ENCODE results near the gene IL17D.

IL17D gene

GRCh38 chr13:20715330-20715712 lies 11.8 kb downstream of the IL17D start:
- Histone ChIP-seq H3K27ac (ENCODE audit: insufficient read depth in 1 of 2, low read depth in 1 of 2, low read length in 2 of 2, poor library complexity in 1 of 2, severe bottlenecking in 2 of 2) (no peak overlapping the region), H3K27me3 (replicated peaks in 2 of 5; ENCODE audit: control insufficient read depth in 4 of 5, insufficient read depth in 5 of 5, low read length in 4 of 5) (peaks cover 0 to 2% (median 0%) of the 10 kb centered on the region in 5 experiments), H3K4me1 (ENCODE audit: control extremely low read depth in 1 of 4, control insufficient read depth in 4 of 4, insufficient read depth in 4 of 4, low read length in 3 of 4) (peaks cover 0 to 13% (median 3%) of the 10 kb centered on the region in 4 experiments), H3K4me3 (ENCODE audit: control insufficient read depth in 1 of 7, extremely low read depth in 1 of 7, insufficient read depth in 4 of 7, low read depth in 2 of 7, low read length in 6 of 7) (no peak overlapping the region), H3K9me3 (ENCODE audit: control extremely low read depth in 1 of 5, control insufficient read depth in 4 of 5, insufficient read depth in 2 of 5, low read depth in 1 of 5, low read length in 4 of 5) (no peaks in the 10 kb centered on the region), H3K36me3 (ENCODE audit: control insufficient read depth in 4 of 4, insufficient read depth in 4 of 4, low read length in 3 of 4) (no peaks in the 10 kb centered on the region)
- POLR2A ChIA-PET, result no interaction called here
- 98% methylated on average over 5 of the region's 6 CpGs for WGBS (ENCODE audit: insufficient coverage)
- CTCF ChIA-PET, result interaction anchor here (0.8 to 2.3 kb wide), 7 partner anchors 10 to 225 kb away, joined by 3 to 11 read pairs (median 4); no protein-coding TSS in a partner anchor
- DNase-seq, result no peak

- peaks cover 0 to 17% (median 4%) of the 10 kb centered on the region in 5 experiments for H3K27me3 ChIP-seq (replicated peaks in 2 of 5; ENCODE audit: control insufficient read depth in 4 of 5, insufficient read depth in 5 of 5, low read length in 4 of 5)
- peaks cover 0 to 22% (median 10%) of the 10 kb centered on the region in 4 experiments for H3K4me1 ChIP-seq (ENCODE audit: control extremely low read depth in 1 of 4, control insufficient read depth in 4 of 4, insufficient read depth in 4 of 4, low read length in 3 of 4)
- no peaks in the 10 kb centered on the region for H3K36me3 ChIP-seq (ENCODE audit: control insufficient read depth in 4 of 4, insufficient read depth in 4 of 4, low read length in 3 of 4)
- H3K9me3 ChIP-seq (ENCODE audit: control extremely low read depth in 1 of 5, control insufficient read depth in 4 of 5, insufficient read depth in 2 of 5, low read depth in 1 of 5, low read length in 4 of 5), result peaks cover 0 to 2% (median 0%) of the 10 kb centered on the region in 5 experiments
- no peak overlapping the region for H3K4me3 ChIP-seq (ENCODE audit: control insufficient read depth in 1 of 7, extremely low read depth in 1 of 7, insufficient read depth in 4 of 7, low read depth in 2 of 7, low read length in 6 of 7)
- CTCF ChIA-PET, result interaction anchor here (0.6 to 1.2 kb wide), 2 partner anchors 112 to 230 kb away, joined by 3 read pairs; no protein-coding TSS in a partner anchor
- no peak for DNase-seq
- 97% methylated on average over 15 of the region's 15 CpGs for WGBS (ENCODE audit: insufficient coverage)
- POLR2A ChIA-PET, result no interaction called here
- H3K27ac ChIP-seq (ENCODE audit: insufficient read depth in 1 of 2, low read depth in 1 of 2, low read length in 2 of 2, poor library complexity in 1 of 2, severe bottlenecking in 2 of 2), result no peak overlapping the region
These were observed 13.5 kb downstream of the IL17D start for GRCh38 chr13:20716951-20717350.

GRCh38 chr13:20717581-20718542 lies 14.4 kb downstream of the IL17D start:
- H3K9me3 ChIP-seq (ENCODE audit: control extremely low read depth in 1 of 5, control insufficient read depth in 4 of 5, insufficient read depth in 2 of 5, low read depth in 1 of 5, low read length in 4 of 5), result peaks cover 0 to 2% (median 0%) of the 10 kb centered on the region in 5 experiments
- DNase-seq, result no peak
- peaks cover 0 to 23% (median 7%) of the 10 kb centered on the region in 5 experiments for H3K27me3 ChIP-seq (replicated peaks in 2 of 5; ENCODE audit: control insufficient read depth in 4 of 5, insufficient read depth in 5 of 5, low read length in 4 of 5)
- H3K27ac ChIP-seq (ENCODE audit: insufficient read depth in 1 of 2, low read depth in 1 of 2, low read length in 2 of 2, poor library complexity in 1 of 2, severe bottlenecking in 2 of 2), result no peak overlapping the region
- 93% methylated on average over 34 of the region's 44 CpGs for WGBS (ENCODE audit: insufficient coverage)
- H3K4me1 ChIP-seq (ENCODE audit: control extremely low read depth in 1 of 4, control insufficient read depth in 4 of 4, insufficient read depth in 4 of 4, low read length in 3 of 4), result peaks cover 0 to 26% (median 8%) of the 10 kb centered on the region in 4 experiments
- H3K36me3 ChIP-seq (ENCODE audit: control insufficient read depth in 4 of 4, insufficient read depth in 4 of 4, low read length in 3 of 4), result no peaks in the 10 kb centered on the region
- ChIA-PET CTCF (interaction anchor here (0.6 to 1.2 kb wide), 3 partner anchors 11 to 231 kb away, joined by 3 read pairs; no protein-coding TSS in a partner anchor), POLR2A (no interaction called here)
- H3K4me3 ChIP-seq (ENCODE audit: control insufficient read depth in 1 of 7, extremely low read depth in 1 of 7, insufficient read depth in 4 of 7, low read depth in 2 of 7, low read length in 6 of 7), result no peak overlapping the region

GRCh38 chr13:20718958-20719566 lies 15.6 kb downstream of the IL17D start:
- ChIA-PET CTCF (no interaction called here), POLR2A (no interaction called here)
- DNase-seq, result no peak
- Histone ChIP-seq H3K9me3 (ENCODE audit: control extremely low read depth in 1 of 5, control insufficient read depth in 4 of 5, insufficient read depth in 2 of 5, low read depth in 1 of 5, low read length in 4 of 5) (peaks cover 0 to 2% (median 0%) of the 10 kb centered on the region in 5 experiments), H3K4me3 (ENCODE audit: control insufficient read depth in 1 of 7, extremely low read depth in 1 of 7, insufficient read depth in 4 of 7, low read depth in 2 of 7, low read length in 6 of 7) (no peak overlapping the region), H3K4me1 (ENCODE audit: control extremely low read depth in 1 of 4, control insufficient read depth in 4 of 4, insufficient read depth in 4 of 4, low read length in 3 of 4) (peaks cover 0 to 25% (median 8%) of the 10 kb centered on the region in 4 experiments), H3K36me3 (ENCODE audit: control insufficient read depth in 4 of 4, insufficient read depth in 4 of 4, low read length in 3 of 4) (no peaks in the 10 kb centered on the region), H3K27me3 (replicated peaks in 2 of 5; ENCODE audit: control insufficient read depth in 4 of 5, insufficient read depth in 5 of 5, low read length in 4 of 5) (peaks cover 0 to 23% (median 7%) of the 10 kb centered on the region in 5 experiments), H3K27ac (ENCODE audit: insufficient read depth in 1 of 2, low read depth in 1 of 2, low read length in 2 of 2, poor library complexity in 1 of 2, severe bottlenecking in 2 of 2) (no peak overlapping the region)
- 91% methylated on average over 11 of the region's 12 CpGs for WGBS (ENCODE audit: insufficient coverage)

- Histone ChIP-seq H3K4me3 (ENCODE audit: control insufficient read depth in 1 of 7, extremely low read depth in 1 of 7, insufficient read depth in 4 of 7, low read depth in 2 of 7, low read length in 6 of 7) (no peak overlapping the region), H3K27ac (ENCODE audit: insufficient read depth in 1 of 2, low read depth in 1 of 2, low read length in 2 of 2, poor library complexity in 1 of 2, severe bottlenecking in 2 of 2) (no peak overlapping the region), H3K36me3 (ENCODE audit: control insufficient read depth in 4 of 4, insufficient read depth in 4 of 4, low read length in 3 of 4) (no peaks in the 10 kb centered on the region), H3K27me3 (replicated peaks in 2 of 5; ENCODE audit: control insufficient read depth in 4 of 5, insufficient read depth in 5 of 5, low read length in 4 of 5) (peaks cover 0 to 23% (median 7%) of the 10 kb centered on the region in 5 experiments), H3K4me1 (ENCODE audit: control extremely low read depth in 1 of 4, control insufficient read depth in 4 of 4, insufficient read depth in 4 of 4, low read length in 3 of 4) (peaks cover 0 to 18% (median 7%) of the 10 kb centered on the region in 4 experiments), H3K9me3 (ENCODE audit: control extremely low read depth in 1 of 5, control insufficient read depth in 4 of 5, insufficient read depth in 2 of 5, low read depth in 1 of 5, low read length in 4 of 5) (peaks cover 0 to 2% (median 0%) of the 10 kb centered on the region in 5 experiments)
- DNase-seq, result no peak
- ChIA-PET CTCF (no interaction called here), POLR2A (no interaction called here)
- WGBS (ENCODE audit: insufficient coverage), result 96% methylated on average over 11 of the region's 13 CpGs
These were observed 16.3 kb downstream of the IL17D start for GRCh38 chr13:20719783-20720182.

- 86% methylated on average over 10 of the region's 11 CpGs for WGBS (ENCODE audit: insufficient coverage)
- Histone ChIP-seq H3K27me3 (replicated peaks in 2 of 5; ENCODE audit: control insufficient read depth in 4 of 5, insufficient read depth in 5 of 5, low read length in 4 of 5) (peaks cover 0 to 23% (median 7%) of the 10 kb centered on the region in 5 experiments), H3K27ac (ENCODE audit: insufficient read depth in 1 of 2, low read depth in 1 of 2, low read length in 2 of 2, poor library complexity in 1 of 2, severe bottlenecking in 2 of 2) (no peak overlapping the region), H3K4me3 (ENCODE audit: control insufficient read depth in 1 of 7, extremely low read depth in 1 of 7, insufficient read depth in 4 of 7, low read depth in 2 of 7, low read length in 6 of 7) (no peak overlapping the region), H3K36me3 (ENCODE audit: control insufficient read depth in 4 of 4, insufficient read depth in 4 of 4, low read length in 3 of 4) (no peaks in the 10 kb centered on the region), H3K4me1 (ENCODE audit: control extremely low read depth in 1 of 4, control insufficient read depth in 4 of 4, insufficient read depth in 4 of 4, low read length in 3 of 4) (peaks cover 0 to 13% (median 7%) of the 10 kb centered on the region in 4 experiments), H3K9me3 (ENCODE audit: control extremely low read depth in 1 of 5, control insufficient read depth in 4 of 5, insufficient read depth in 2 of 5, low read depth in 1 of 5, low read length in 4 of 5) (peaks cover 0 to 2% (median 0%) of the 10 kb centered on the region in 5 experiments)
- ChIA-PET POLR2A (no interaction called here), CTCF (no interaction called here)
- no peak for DNase-seq
These were observed 17.0 kb downstream of the IL17D start for GRCh38 chr13:20720499-20720898.
